ENCODE results near the gene EFNB2. TPM values are rescaled to one million over a fixed set of nuclear protein-coding genes. Genes with fewer than 3 reads are reported as not detected.

Gene EFNB2
- total and polyA plus RNA-seq, 2 donors, result 13.8 to 17.1 TPM

GRCh38 chr13:106555631-106556328, 20.3 kb upstream of the EFNB2 start:
- 98% methylated on average over 4 of the region's 4 CpGs for WGBS
- no peak for DNase-seq (ENCODE audit: low read depth in 6 of 9, low spot score in 9 of 9)
- H3K9me3 ChIP-seq (ENCODE audit: control insufficient read depth in 2 of 2, insufficient read depth in 1 of 2, low read length in 1 of 2), result no peaks in the 10 kb centered on the region
- H3K4me1 ChIP-seq (ENCODE audit: control insufficient read depth in 2 of 2, insufficient read depth in 2 of 2, low read length in 2 of 2), result no peaks in the 10 kb centered on the region
- H3K27ac ChIP-seq (ENCODE audit: low read depth in 1 of 2, low read length in 1 of 2), result no peak overlapping the region
- peaks cover 15 to 80% of the 10 kb centered on the region in 2 donors for H3K36me3 ChIP-seq (ENCODE audit: control insufficient read depth in 2 of 2, insufficient read depth in 2 of 2, low read length in 1 of 2)
- H3K27me3 ChIP-seq (ENCODE audit: control insufficient read depth in 2 of 2, insufficient read depth in 1 of 2, low read length in 1 of 2), result no peaks in the 10 kb centered on the region
- no peak overlapping the region for H3K4me3 ChIP-seq (ENCODE audit: low read length in 2 of 2)

- WGBS, result 97% methylated on average over 3 of the region's 3 CpGs
- Histone ChIP-seq H3K4me3 (ENCODE audit: low read length in 2 of 2) (no peak overlapping the region), H3K4me1 (ENCODE audit: control insufficient read depth in 2 of 2, insufficient read depth in 2 of 2, low read length in 2 of 2) (no peaks in the 10 kb centered on the region), H3K27me3 (ENCODE audit: control insufficient read depth in 2 of 2, insufficient read depth in 1 of 2, low read length in 1 of 2) (no peaks in the 10 kb centered on the region), H3K36me3 (ENCODE audit: control insufficient read depth in 2 of 2, insufficient read depth in 2 of 2, low read length in 1 of 2) (peaks cover 16 to 88% of the 10 kb centered on the region in 2 donors), H3K9me3 (ENCODE audit: control insufficient read depth in 2 of 2, insufficient read depth in 1 of 2, low read length in 1 of 2) (no peaks in the 10 kb centered on the region), H3K27ac (ENCODE audit: low read depth in 1 of 2, low read length in 1 of 2) (no peak overlapping the region)
- DNase-seq (ENCODE audit: low read depth in 6 of 9, low spot score in 9 of 9), result no peak
Observed at GRCh38 chr13:106551751-106552150, 16.3 kb upstream of the EFNB2 start.

- no peaks in the 10 kb centered on the region for H3K4me1 ChIP-seq (ENCODE audit: control insufficient read depth in 2 of 2, insufficient read depth in 2 of 2, low read length in 2 of 2)
- 98% methylated on average over 1 of the region's 1 CpG for WGBS
- DNase-seq (ENCODE audit: low read depth in 6 of 9, low spot score in 9 of 9), result no peak
- no peaks in the 10 kb centered on the region for H3K27me3 ChIP-seq (ENCODE audit: control insufficient read depth in 2 of 2, insufficient read depth in 1 of 2, low read length in 1 of 2)
- H3K27ac ChIP-seq (ENCODE audit: low read depth in 1 of 2, low read length in 1 of 2), result no peak overlapping the region
- peaks cover 16 to 88% of the 10 kb centered on the region in 2 donors for H3K36me3 ChIP-seq (ENCODE audit: control insufficient read depth in 2 of 2, insufficient read depth in 2 of 2, low read length in 1 of 2)
- no peak overlapping the region for H3K4me3 ChIP-seq (ENCODE audit: low read length in 2 of 2)
- H3K9me3 ChIP-seq (ENCODE audit: control insufficient read depth in 2 of 2, insufficient read depth in 1 of 2, low read length in 1 of 2), result no peaks in the 10 kb centered on the region
Observed at GRCh38 chr13:106551350-106551749, 15.9 kb upstream of the EFNB2 start.

- peaks cover 17 to 88% of the 10 kb centered on the region in 2 donors for H3K36me3 ChIP-seq (ENCODE audit: control insufficient read depth in 2 of 2, insufficient read depth in 2 of 2, low read length in 1 of 2)
- no peaks in the 10 kb centered on the region for H3K4me1 ChIP-seq (ENCODE audit: control insufficient read depth in 2 of 2, insufficient read depth in 2 of 2, low read length in 2 of 2)
- H3K9me3 ChIP-seq (ENCODE audit: control insufficient read depth in 2 of 2, insufficient read depth in 1 of 2, low read length in 1 of 2), result no peaks in the 10 kb centered on the region
- 96% methylated on average over 4 of the region's 4 CpGs for WGBS
- H3K27me3 ChIP-seq (ENCODE audit: control insufficient read depth in 2 of 2, insufficient read depth in 1 of 2, low read length in 1 of 2), result no peaks in the 10 kb centered on the region
- DNase-seq (ENCODE audit: low read depth in 6 of 9, low spot score in 9 of 9), result no peak
- H3K4me3 ChIP-seq (ENCODE audit: low read length in 2 of 2), result no peak overlapping the region
- no peak overlapping the region for H3K27ac ChIP-seq (ENCODE audit: low read depth in 1 of 2, low read length in 1 of 2)
Observed at GRCh38 chr13:106550570-106551135, 15.2 kb upstream of the EFNB2 start.

GRCh38 chr13:106548064-106548696, 12.7 kb upstream of the EFNB2 start:
- Histone ChIP-seq H3K27me3 (ENCODE audit: control insufficient read depth in 2 of 2, insufficient read depth in 1 of 2, low read length in 1 of 2) (no peaks in the 10 kb centered on the region), H3K36me3 (ENCODE audit: control insufficient read depth in 2 of 2, insufficient read depth in 2 of 2, low read length in 1 of 2) (peaks cover 18 to 87% of the 10 kb centered on the region in 2 donors), H3K27ac (ENCODE audit: low read depth in 1 of 2, low read length in 1 of 2) (no peak overlapping the region), H3K9me3 (ENCODE audit: control insufficient read depth in 2 of 2, insufficient read depth in 1 of 2, low read length in 1 of 2) (no peaks in the 10 kb centered on the region), H3K4me1 (ENCODE audit: control insufficient read depth in 2 of 2, insufficient read depth in 2 of 2, low read length in 2 of 2) (no peaks in the 10 kb centered on the region), H3K4me3 (ENCODE audit: low read length in 2 of 2) (no peak overlapping the region)
- DNase-seq (ENCODE audit: low read depth in 6 of 9, low spot score in 9 of 9), result no peak
- 97% methylated on average over 3 of the region's 3 CpGs for WGBS

GRCh38 chr13:106541826-106542225, 6.4 kb upstream of the EFNB2 start:
- WGBS, result 99% methylated on average over 1 of the region's 1 CpG
- Histone ChIP-seq H3K4me3 (ENCODE audit: low read length in 2 of 2) (no peak overlapping the region), H3K27ac (ENCODE audit: low read depth in 1 of 2, low read length in 1 of 2) (no peak overlapping the region), H3K9me3 (ENCODE audit: control insufficient read depth in 2 of 2, insufficient read depth in 1 of 2, low read length in 1 of 2) (no peaks in the 10 kb centered on the region), H3K4me1 (ENCODE audit: control insufficient read depth in 2 of 2, insufficient read depth in 2 of 2, low read length in 2 of 2) (no peaks in the 10 kb centered on the region), H3K36me3 (ENCODE audit: control insufficient read depth in 2 of 2, insufficient read depth in 2 of 2, low read length in 1 of 2) (peaks cover 10 to 42% of the 10 kb centered on the region in 2 donors), H3K27me3 (ENCODE audit: control insufficient read depth in 2 of 2, insufficient read depth in 1 of 2, low read length in 1 of 2) (no peaks in the 10 kb centered on the region)
- no peak for DNase-seq (ENCODE audit: low read depth in 6 of 9, low spot score in 9 of 9)

- H3K27ac ChIP-seq (ENCODE audit: low read depth in 1 of 2, low read length in 1 of 2), result no peak overlapping the region
- no peaks in the 10 kb centered on the region for H3K27me3 ChIP-seq (ENCODE audit: control insufficient read depth in 2 of 2, insufficient read depth in 1 of 2, low read length in 1 of 2)
- no peak for DNase-seq (ENCODE audit: low read depth in 6 of 9, low spot score in 9 of 9)
- no peaks in the 10 kb centered on the region for H3K9me3 ChIP-seq (ENCODE audit: control insufficient read depth in 2 of 2, insufficient read depth in 1 of 2, low read length in 1 of 2)
- peaks cover 0 to 6% of the 10 kb centered on the region in 2 donors for H3K4me1 ChIP-seq (ENCODE audit: control insufficient read depth in 2 of 2, insufficient read depth in 2 of 2, low read length in 2 of 2)
- 95% methylated on average over 4 of the region's 4 CpGs for WGBS
- H3K36me3 ChIP-seq (ENCODE audit: control insufficient read depth in 2 of 2, insufficient read depth in 2 of 2, low read length in 1 of 2), result peaks cover 7 to 30% of the 10 kb centered on the region in 2 donors
- H3K4me3 ChIP-seq (ENCODE audit: low read length in 2 of 2), result no peak overlapping the region
Observed at GRCh38 chr13:106540613-106541012, 5.2 kb upstream of the EFNB2 start.

- Histone ChIP-seq H3K4me1 (ENCODE audit: control insufficient read depth in 2 of 2, insufficient read depth in 2 of 2, low read length in 2 of 2) (peaks cover 7 to 18% of the 10 kb centered on the region in 2 donors), H3K9me3 (ENCODE audit: control insufficient read depth in 2 of 2, insufficient read depth in 1 of 2, low read length in 1 of 2) (no peaks in the 10 kb centered on the region), H3K27me3 (ENCODE audit: control insufficient read depth in 2 of 2, insufficient read depth in 1 of 2, low read length in 1 of 2) (peaks cover 24 to 25% of the 10 kb centered on the region in 2 donors), H3K4me3 (ENCODE audit: low read length in 2 of 2) (no peak overlapping the region), H3K27ac (ENCODE audit: low read depth in 1 of 2, low read length in 1 of 2) (no peak overlapping the region), H3K36me3 (ENCODE audit: control insufficient read depth in 2 of 2, insufficient read depth in 2 of 2, low read length in 1 of 2) (peaks cover 0 to 10% of the 10 kb centered on the region in 2 donors)
- WGBS, result 75% methylated on average over 3 of the region's 3 CpGs
- DNase-seq (ENCODE audit: low read depth in 6 of 9, low spot score in 9 of 9), result no peak
Observed at GRCh38 chr13:106537521-106537920, 2.1 kb upstream of the EFNB2 start.
